Measurements from ENCODE around the gene PPM1D.

PPM1D gene

DNA sequence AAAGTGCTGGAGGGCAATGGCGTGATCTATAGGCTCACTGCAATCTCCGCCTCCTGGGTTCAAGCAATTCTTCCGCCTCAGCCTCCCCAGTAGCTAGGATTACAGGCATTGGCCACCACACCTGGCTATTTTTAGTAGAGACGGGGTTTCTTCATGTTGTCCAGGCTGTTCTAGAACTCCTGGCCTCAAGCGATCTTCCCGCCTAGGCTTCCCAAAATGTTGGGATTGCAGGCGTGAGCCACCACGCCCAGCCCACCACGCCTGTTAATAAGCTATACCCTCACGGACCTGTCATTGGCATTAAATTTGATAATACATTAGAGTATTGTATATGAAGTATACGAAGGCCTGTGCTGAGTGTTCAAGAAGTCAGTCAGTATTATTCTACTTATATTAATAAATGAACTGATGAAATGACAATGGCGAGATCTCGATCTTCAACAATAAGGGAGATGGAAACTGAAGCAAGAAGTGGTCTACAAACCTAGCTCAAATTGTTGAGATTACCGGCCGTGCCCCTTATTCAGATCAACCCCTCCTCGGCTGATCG is 76.8 kb downstream of the PPM1D start:
- no peak for DNase-seq

DNA sequence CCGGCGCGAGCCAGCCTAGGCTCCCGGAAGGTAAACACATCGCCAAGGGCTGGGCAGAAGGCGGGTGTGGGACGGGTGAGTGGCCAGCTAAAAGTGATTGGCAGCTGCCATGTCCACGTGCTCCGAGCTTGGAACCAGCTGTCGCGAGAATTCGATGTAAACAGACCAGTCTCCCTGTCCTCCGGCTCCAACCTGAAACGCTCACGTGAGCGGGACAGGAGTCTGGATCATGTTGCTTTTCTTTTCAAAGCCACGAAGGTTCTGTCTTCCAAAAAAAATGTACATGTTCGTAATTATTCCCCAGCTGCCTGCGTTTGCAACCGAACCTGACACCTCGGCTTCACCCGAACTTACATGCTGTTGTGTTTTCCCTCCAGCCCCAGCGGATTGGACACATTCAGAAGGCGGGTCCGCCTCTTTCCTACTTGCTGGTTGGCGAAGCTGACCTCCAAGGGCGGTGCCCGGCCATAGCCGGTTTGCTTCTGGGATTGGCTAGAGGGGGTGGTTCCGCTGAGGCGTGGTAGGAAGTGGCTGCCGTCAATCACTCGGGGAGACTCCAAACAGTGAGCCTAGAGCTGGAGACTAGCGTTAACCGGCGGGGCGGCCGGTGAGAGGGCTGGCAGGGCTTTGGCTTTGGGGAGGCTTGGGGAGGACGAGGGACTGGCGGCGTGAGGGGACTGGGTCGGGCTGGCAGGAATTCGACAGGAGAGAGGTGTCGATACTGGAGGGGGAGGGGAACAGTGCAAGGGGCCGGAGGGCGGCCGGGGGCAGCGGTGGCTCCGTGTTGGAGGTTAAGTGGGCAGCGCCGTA is 77.5 kb downstream of the PPM1D start, which contains the start of gene BCAS3:
Gene BCAS3 (plus strand): TSS at position 544 of the 810 bp plus-strand sequence.
- DNase-seq = peak; percentile 94

DNA sequence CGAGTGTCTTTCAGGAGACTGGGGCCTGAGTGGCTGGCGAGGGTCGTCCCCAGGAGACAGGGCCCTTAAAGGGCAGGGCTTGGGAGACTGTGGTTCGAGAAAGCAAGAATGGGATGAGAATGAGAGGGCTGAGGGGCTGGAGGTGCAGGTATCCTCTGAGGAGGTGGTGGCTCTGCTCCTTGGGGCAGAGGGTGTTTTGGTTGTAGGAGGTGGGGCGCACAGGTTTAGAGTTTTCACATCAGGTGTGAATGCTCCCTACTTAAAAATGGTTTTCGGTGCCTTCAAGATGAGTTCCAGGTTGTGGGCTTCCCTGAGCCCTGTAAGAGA is 78.1 kb downstream of the PPM1D start:
- no peak for DNase-seq

DNA sequence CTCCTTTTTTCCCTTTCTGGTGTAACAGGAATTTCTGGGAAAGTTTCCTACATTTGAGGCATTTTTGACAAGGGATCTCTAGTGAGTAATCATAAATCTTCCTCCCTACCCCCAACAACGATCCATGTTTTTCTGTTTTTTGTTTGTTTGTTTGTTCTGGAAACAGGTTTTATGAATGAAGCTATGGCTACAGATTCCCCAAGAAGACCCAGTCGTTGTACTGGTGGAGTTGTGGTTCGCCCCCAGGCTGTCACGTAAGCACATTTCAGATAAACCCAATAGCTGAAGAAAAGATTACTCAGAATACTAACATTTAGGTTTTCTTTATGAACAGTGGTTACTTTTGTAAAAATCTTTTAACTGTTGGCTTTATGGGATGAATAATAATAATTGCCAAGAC is 79.3 kb downstream of the PPM1D start:
- no peak for DNase-seq

DNA sequence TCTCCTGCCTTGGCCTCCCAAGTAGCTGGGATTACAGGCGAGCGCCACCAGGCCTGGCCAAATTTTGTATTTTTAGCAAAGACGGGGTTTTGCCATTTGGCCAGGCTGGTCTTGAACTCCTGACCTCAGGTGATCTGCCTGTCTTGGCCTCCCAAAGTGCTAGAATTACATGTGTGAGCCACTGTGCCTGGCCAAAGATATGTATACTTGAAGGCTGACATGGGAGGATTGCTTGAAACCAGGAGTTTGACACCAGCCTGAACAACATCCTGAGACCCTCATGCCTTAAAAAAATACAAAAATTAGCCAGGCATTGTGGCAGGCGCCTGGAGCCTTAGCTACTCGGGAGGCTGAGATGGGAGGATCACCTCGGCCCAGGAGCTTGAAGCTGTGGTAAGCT is 80.8 kb downstream of the PPM1D start:
- no peak for DNase-seq

DNA sequence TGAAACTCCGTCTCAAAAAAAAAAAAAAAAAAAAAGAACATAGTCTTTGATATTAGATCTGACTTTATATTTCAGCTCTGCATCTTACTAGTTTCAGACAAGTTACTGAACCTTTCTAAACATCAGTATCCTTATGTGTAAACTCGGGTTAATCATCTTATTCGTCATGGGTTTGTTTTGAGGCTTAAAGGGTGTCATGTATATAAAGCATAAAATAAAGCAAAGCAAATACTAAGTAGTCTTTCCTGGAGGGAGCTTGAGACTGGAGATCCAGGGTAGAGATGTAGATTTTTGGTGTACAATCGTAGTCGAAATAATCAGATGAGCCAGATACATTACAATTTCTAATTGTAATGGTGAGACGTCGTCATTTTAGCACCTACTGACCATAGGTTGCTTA is 85.4 kb downstream of the PPM1D start:
- no peak for DNase-seq

DNA sequence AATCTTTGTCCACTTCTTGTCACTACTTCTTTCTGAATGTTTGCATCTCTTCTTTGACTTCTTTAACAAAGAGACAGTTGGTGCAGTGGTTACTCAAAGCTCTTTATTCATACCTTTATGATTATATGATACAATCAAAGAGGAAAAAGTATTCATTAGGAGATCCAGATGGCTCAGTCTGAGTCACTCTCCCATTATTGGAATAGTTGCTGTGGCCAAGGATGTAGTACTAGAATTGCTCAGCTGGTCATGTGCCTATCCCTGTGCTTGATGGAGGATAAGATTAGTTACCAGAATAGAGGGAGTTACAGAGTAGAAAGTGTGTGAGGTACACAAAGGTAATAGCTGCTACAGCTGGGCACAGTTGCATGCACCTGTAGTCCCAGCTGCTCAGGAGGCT is 96.0 kb downstream of the PPM1D start:
- DNase-seq = no peak

DNA sequence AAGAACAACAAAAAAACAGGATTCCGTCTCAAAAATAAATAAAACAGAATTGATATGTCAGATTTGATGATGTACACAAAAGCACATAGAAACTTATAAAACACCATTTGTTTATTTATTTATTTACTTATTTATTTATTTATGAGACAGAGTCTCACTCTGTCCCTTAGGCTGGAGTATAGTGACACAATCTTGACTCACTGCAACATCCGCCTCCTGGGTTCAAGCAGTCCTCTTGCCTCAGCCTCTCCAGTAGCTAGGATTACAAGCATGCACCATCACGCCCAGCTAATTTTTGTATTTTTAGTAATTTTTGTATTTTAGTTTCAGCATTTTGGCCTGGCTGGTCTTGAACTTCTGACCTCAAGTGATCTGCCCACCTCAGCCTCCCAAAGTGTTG is 99.1 kb downstream of the PPM1D start:
- no peak for DNase-seq

DNA sequence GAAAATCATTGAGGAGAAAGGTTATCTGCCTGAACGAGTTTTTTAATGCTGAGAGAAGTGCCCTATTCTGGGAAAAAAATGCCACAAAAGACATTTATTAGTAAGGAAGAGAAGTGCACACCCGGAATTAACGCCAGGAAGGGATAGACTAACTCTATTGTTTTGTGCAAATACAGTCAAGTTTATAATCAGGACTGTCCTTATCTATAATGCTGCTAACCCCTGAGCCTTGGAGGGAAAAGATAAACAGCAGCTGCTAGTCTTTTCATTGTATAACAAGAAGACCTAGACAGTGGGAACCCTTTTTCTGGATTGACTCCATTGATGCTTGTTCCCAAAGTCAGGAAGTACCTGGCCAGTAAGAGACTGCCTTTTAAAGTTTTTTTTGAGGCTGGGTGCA is 104.2 kb downstream of the PPM1D start:
- no peak for DNase-seq

DNA sequence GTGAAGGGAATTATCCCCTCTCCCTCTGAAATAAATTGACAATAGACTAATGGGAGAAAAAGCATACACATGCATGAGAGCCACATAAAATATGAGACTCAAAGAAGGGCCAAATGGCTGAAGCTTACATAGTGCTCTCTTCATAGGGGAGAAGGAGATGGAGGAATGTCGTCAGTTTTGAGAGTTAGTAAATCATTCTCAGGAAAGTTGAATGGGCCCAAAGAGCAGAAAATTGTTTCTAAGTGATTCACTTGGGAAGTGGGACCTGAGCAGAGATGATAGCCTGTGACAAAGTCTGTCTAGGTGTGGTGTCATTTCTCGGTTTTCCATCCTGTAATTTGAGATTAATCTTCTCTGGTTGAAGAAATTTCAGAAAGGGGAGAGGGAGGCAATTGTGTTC is 112.7 kb downstream of the PPM1D start:
- DNase-seq = no peak

DNA sequence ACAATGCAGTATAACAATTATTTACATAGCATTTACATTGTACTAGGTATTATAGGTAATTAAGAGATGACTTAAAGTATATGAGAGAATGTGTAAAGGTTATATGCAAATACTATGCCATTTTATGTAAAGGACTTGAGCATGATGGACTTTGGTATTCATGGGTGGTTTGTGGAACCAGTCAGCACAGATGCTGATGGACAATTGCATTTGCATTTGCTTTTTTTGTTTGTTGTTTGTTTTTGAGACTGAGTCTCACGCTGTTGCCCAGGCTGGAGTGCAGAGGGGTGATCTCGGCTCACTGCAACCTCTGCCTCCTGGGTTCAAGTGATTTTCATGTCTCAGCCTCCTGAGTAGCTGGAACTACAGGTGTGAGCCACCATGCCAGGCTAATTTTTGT is 113.6 kb downstream of the PPM1D start:
- no peak for DNase-seq

Data from activated CD4-positive, alpha-beta T cell treated with anti-CD3 and anti-CD28 coated beads, Interleukin-2, amount 50 U/mL, for 1 hour (primary cell).